HG02763 (cell line): ENCODE measurements around the gene NAA38.
A peak's percentile ranks its signal among the peaks of the same experiment; 100 is the strongest.
"Not testable (repeated sequence)": the region's sequence is repeated elsewhere in the genome, so short reads cannot be mapped to it uniquely, and the experiment has no call there.

ENCODE experiments used
- ATAC-seq: cut with Tn5 transposase; IDR thresholded peaks from one replicate; pipeline ENCODE4 v1.9.1; 2021; ENCODE audit warnings: mild to moderate bottlenecking, moderate library complexity; ENCODE audit not compliant: unreplicated experiment

The NAA38 gene

DNA sequence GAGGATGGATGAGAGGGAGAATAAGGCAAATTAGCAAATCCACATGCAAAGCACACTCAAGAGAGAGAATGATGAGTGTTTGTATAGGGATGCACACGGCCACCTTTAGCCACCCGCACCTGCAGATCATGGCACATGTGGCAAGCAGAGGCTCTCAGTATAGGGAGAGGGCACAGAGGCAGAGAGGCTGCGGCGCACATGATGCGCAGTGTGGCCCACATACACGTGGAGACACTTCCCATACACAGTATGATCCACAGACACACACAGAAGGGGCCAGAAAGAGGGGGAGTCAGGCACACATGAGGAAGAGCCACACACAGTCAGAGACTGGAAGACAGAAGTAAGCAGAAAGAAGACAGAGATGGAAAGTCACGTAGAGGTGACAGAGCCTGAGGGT lies 24.7 kb upstream of the NAA38 start:
- ATAC-seq, result no peak

DNA sequence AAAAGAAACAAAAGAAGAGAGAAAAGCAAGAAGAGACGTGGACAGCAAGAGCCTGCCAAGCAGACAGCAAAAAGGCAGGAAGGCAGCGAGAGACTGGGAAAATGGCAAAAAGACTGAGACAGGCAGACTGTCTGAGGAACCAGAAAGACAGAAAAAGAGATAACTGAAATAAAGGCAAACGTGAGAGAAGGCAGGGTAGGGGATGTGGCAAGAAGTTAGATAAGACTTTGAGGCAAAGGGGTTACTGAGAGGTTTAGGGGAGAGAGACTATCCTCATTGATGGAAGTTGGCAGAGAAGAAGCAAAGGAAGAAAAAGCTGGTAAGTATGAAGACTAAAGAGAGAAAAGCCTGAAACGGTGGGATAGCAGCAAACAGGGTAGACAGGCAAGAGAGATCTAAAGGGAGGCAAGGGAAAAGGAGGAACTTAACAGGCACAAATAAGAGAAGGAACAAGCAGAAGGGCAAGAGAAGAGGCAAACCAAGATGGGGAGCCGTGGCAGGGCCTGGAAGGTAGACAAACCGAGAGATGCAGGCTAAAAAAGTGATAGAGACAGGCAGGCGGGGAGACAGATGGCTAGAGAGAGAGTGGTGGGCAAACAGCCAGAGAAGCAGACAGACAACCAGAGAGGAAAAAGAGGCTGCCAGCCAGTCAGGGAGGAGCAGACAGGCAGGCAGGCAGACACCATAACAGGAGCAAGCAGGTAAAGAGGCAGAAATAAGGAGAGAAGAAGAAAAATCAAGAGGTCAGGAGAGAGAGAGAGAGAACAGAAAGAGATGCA lies 24.1 kb upstream of the NAA38 start:
- ATAC-seq, result no peak

- no peak for ATAC-seq
These were observed 22.9 kb upstream of the NAA38 start for GRCh38 chr17:7880076-7880868.

- no peak for ATAC-seq
These were observed 20.9 kb upstream of the NAA38 start for GRCh38 chr17:7878234-7878633.

DNA sequence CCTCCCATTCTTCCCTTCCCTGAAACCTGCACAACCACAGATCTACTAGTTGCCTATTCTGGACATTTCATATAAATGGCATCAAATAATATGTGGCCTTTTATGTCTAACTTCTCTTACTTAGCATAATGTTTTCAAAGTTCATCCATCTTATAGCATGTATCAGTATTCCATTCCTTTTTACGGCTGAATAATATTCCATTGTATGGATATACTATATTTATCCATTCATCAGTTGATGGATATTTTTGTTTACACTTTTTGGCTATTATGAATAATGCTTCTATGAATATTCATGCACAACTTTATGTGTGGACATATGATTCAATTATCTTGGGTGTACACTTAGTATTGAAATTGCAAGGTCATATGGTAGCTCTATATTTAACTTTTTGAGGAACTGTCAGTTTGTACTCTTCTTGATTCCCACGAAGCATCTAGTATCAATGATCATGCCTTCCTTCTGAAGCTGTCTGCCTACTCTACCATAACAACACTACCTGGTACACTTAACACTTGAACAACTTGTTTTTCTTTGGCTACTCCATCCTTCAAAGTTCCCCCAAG lies 18.5 kb upstream of the NAA38 start:
- no peak for ATAC-seq

DNA sequence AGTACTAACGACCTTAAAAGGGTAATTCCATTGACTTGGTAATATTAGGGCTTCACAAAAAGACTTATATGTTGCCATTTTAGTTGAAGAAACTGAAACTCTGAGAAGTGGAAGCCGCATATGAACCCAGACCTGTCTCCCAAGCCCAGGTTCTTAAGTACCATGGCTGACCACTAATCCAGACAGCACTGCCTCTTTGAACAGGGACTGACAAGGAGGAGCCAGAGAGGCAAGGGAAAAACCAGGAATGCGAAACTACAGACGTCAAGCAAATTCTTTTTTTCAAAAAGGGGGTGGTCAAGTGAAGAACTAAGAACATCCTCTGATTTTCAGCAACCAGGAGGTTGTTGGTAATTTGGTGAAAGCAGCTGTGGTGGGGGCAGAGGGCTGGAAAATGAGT lies 15.7 kb upstream of the NAA38 start:
- ATAC-seq, result no peak

DNA sequence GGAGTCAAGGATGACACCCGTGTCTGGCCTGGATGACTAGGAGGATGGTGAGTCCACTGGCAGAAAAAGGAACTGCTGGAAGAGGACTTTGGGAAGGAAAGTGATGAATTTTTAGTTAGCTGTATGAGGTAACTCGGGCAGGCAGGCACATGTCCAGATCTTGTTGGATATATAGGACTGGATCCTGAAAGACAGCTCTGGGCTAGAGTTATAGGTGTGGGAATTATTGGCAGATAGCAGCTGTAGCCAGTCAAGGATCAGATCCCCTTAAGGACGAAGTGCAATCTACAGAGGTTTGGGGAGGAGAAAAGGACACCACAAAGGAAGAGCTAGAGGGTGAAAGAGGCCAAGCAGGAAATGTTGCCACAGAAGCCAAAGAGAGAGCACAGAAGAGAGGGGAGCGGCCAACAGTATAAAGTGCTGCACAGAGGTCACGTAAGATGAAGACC lies 10.5 kb upstream of the NAA38 start:
- ATAC-seq, result no peak

GRCh38 chr17:7864995-7865650 lies 7.8 kb upstream of the NAA38 start:
- ATAC-seq, result no peak

- ATAC-seq, result not testable (repeated sequence)
These were observed 7.0 kb upstream of the NAA38 start for GRCh38 chr17:7864384-7864783.

GRCh38 chr17:7862692-7863437 lies 5.5 kb upstream of the NAA38 start:
- ATAC-seq, result no peak

DNA sequence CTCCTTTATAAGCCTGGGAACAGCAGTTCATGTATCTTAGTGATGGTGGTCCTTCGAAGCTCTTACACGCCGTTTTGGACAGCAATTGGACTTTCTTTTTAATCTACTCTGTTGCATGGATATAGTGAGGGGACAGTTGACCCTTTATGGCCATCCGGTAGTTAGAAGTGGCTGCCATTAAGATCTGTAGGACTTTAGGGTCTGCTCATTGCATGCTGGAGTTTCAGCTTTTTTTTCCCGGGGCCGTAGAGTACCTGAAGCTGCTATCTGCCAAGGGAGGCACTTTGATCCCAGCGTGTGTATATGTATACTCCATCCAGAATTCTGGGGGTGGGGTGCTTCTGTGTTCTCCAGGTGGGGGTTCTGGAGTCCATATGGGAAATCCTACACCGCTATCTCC lies 1.7 kb upstream of the NAA38 start:
- no peak for ATAC-seq

GRCh38 chr17:7858522-7858810 lies 1.1 kb upstream of the NAA38 start:
- no peak for ATAC-seq

DNA sequence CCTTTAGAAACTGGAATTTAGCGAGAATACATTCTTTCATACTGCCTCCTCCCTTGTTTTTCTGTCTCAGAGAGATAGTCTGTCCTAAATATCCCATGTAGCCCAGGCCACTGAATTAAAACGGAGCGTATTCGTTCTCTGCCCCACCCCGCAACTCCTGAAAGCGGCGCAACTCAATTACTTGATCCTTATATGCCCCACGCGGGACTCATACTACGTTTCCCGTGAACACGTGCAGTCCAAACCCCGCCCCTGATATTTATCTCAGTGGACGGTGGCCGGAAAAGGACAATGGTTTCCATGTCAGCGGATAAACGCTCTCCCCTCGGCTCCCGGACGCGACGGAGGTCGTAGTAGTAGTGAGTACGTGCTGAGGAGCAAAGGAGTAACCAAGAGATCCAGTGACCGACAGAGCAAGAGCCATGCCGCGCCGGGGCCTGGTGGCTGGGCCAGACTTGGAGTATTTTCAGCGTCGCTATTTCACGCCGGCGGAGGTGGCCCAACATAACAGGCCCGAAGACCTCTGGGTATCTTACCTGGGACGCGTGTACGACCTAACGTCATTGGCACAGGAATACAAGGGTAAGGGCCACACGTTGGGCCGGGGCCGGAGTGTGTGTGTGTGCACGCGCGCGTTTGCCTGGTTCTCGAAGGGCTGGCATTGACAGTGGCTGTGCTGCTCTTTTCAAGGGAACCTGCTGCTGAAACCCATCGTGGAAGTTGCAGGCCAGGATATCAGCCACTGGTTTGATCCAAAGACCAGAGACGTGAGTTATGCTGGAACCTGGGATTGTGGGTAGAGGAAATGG lies 558 bp upstream of the NAA38 start, which contains the start of gene CYB5D1:
Gene CYB5D1, plus strand, starts transcription at position 291 of the 809 bp plus-strand sequence. Its CDS starts 132 bp downstream, at position 423.
- ATAC-seq, result peak; percentile 33

DNA sequence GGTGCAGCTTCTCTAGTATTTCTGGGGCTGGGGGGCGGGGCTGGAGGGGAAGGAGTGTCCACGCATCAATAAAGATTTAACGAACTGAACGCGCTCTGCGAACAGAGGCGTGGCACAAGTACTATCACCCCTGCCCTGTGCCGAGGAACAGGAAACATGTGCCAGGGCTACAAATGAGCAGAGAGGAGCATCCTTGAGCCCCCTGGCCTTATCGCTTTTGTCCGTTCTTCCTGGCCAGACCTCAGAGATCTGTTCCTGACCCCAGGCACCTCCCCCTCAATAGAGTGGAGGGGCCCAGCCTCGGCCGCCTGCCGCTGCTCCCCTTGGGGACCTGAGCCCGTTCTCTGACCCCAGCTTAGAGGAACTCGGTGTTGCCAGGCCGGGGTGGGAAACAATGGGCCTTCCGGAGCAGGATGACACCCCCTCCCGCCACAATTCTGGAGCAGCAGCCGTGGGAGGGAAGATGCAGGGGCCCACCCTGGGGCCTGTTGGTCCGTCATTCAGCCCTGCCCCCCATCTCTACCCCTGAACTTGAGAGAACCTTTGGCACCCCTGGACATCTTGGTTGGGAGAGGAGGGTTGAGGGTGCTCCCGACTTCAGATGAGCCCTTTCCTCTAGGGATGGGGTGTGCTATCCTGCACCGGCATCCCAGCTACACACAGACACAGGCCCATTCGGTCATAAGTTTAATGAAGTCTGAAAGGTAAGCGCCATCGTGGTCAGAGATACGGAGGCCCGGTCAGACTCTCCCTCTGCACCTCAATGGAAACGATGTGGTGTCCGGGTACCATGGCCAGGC lies 1.1 kb downstream of the NAA38 start:
- no peak for ATAC-seq

- ATAC-seq, result no peak
These were observed 1.7 kb downstream of the NAA38 start for GRCh38 chr17:7855660-7856010.

DNA sequence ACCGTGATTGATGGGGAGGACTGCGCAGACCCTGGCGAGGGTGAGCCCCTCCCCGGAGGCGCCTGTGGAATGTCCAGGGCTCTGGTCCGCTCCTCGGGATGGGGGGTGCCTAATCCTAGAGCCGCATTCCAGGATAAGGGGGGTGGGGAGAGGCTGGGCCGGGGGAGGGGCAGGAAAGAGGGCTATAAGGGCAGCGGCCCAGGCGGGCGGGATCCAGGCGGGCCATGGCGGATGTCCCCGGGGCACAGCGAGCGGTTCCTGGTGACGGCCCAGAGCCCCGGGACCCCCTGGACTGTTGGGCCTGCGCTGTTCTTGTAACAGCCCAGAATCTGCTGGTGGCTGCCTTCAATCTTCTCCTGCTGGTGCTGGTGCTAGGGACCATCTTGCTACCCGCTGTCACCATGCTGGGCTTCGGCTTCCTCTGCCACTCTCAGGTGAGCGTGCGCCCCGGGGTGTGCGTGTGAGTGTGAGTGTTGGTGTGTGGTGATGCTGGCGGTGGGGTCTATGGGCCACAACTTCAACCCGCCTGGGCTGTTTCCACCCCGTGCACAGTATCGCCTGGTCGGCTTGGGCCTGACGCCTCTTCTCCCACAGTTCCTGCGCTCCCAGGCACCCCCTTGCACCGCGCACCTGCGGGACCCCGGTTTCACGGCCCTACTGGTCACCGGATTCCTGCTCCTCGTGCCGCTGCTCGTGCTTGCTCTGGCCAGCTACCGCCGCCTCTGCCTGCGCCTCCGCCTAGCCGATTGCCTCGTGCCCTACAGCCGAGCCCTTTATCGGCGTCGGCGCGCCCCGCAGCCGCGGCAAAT lies 2.3 kb downstream of the NAA38 start, which contains the start of gene TMEM88:
Gene TMEM88, plus strand, starts transcription at position 216 of the 809 bp plus-strand sequence. Its CDS starts 9 bp downstream, at position 225.
- ATAC-seq, result no peak

DNA sequence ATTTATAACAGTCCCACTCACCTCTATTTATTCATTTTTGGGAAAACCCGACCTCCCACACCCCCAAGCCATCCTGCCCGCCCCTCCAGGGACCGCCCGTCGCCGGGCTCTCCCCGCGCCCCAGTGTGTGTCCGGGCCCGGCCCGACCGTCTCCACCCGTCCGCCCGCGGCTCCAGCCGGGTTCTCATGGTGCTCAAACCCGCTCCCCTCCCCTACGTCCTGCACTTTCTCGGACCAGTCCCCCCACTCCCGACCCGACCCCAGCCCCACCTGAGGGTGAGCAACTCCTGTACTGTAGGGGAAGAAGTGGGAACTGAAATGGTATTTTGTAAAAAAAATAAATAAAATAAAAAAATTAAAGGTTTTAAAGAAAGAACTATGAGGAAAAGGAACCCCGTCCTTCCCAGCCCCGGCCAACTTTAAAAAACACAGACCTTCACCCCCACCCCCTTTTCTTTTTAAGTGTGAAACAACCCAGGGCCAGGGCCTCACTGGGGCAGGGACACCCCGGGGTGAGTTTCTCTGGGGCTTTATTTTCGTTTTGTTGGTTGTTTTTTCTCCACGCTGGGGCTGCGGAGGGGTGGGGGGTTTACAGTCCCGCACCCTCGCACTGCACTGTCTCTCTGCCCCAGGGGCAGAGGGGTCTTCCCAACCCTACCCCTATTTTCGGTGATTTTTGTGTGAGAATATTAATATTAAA lies 3.1 kb downstream of the NAA38 start:
- ATAC-seq, result no peak

DNA sequence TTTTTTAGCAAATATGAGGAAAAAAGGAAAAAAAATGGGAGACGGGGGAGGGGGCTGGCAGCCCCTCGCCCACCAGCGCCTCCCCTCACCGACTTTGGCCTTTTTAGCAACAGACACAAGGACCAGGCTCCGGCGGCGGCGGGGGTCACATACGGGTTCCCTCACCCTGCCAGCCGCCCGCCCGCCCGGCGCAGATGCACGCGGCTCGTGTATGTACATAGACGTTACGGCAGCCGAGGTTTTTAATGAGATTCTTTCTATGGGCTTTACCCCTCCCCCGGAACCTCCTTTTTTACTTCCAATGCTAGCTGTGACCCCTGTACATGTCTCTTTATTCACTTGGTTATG lies 3.7 kb downstream of the NAA38 start:
- no peak for ATAC-seq
